ENCODE data around the gene MIF4GD. TPM values are rescaled to one million over a fixed set of nuclear protein-coding genes. Genes with fewer than 3 reads are reported as not detected.
A peak's percentile ranks its signal among the peaks of the same experiment; 100 is the strongest.

The MIF4GD gene
- total and polyA plus RNA-seq, 9 of the 15 experiments (the other 6 are each of a cell fraction or from before 2014, with no cell fraction given): 11.8 to 63.8 (median 28.1) TPM

DNA sequence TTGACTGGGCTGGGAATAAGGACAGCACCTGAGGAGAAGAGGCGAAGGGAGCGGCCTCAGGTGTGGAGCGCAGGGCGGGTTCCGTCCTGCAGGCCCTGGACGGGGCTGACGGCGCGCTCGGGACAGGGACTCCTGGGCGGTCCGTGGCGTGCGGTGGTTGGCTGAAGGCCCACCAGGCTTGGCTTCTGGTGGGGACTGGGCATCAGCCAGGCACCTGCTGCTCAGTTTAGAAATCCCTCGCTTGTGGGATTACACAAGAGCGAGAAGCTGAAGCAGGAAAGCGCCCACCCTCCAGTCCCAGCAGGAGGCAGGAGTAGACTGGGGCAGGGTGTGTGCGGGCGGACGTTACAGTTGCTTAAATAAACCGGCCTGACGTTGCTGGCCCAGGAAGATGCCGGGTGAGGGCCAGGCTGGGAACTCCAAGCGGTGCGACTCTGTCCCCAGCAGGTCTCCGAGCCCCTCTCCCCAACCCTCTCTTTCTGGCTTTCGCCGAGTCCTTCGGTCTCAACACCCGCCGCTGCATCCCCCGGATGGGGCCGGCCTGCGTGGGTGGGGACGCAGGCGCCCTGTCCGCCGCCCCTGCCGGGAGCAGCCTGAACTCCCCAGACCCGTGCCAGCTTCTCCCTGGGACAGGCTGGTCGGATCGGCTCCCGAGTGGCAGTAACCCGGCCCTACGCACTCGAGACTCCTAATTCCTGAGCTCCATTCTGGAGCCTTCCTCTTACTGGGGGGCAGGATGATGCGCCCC, 639 bp downstream of the MIF4GD start (continued):
- TF ChIP-seq POLR2G (IDR thresholded peaks at IDR 0.05; ENCODE audit: low read depth, low read length): peak; percentile 70
- peak; percentile 42 for TF ChIP-seq EP400 (IDR thresholded peaks at IDR 0.05)
- TF ChIP-seq YY1 (IDR thresholded peaks at IDR 0.05; ENCODE audit: borderline replicate concordance in 1 of 3, control insufficient read depth in 1 of 3, extremely low read depth in 1 of 3, insufficient read depth in 3 of 3, insufficient read length in 1 of 3, insufficient replicate concordance in 2 of 3, low read depth in 1 of 3, low read length in 2 of 3): peak in 1 of 3 experiments; percentile 27
- peak; percentile 9; the same call in 1 of the 2 replicates for TF ChIP-seq SMC3 (conservative IDR thresholded peaks at IDR 0.05; ENCODE audit: insufficient read depth, low read depth, low read length)
- TF ChIP-seq TFAM (CRISPR knock-in tag; conservative IDR thresholded peaks at IDR 0.05): no peak
- no peak for TF ChIP-seq ZFP1 (CRISPR knock-in tag; IDR thresholded peaks at IDR 0.05)
- TF ChIP-seq CTBP1 (IDR thresholded peaks at IDR 0.05; ENCODE audit: borderline replicate concordance): peak; percentile 23; the same call in 1 of the 2 replicates
- TF ChIP-seq ZNF121 (CRISPR knock-in tag; conservative IDR thresholded peaks at IDR 0.05): no peak
- no peak for TF ChIP-seq CBX1 (IDR thresholded peaks at IDR 0.05; ENCODE audit: low read depth)
- peak; percentile 81 to 83 for TF ChIP-seq NRF1 (conservative IDR thresholded peaks at IDR 0.05 in 1 of 2, IDR thresholded peaks at IDR 0.05 in 1 of 2)
- peak; percentile 22 for TF ChIP-seq CREM (IDR thresholded peaks at IDR 0.05; ENCODE audit: low read depth)
- TF ChIP-seq DIDO1 (tag; IDR thresholded peaks at IDR 0.05; ENCODE audit: low read depth): no peak
- no peak for TF ChIP-seq ATF7 (IDR thresholded peaks at IDR 0.05)
- TF ChIP-seq KDM4B (IDR thresholded peaks at IDR 0.05; ENCODE audit: borderline replicate concordance in 2 of 2, low read depth in 1 of 2): 0 out of 4 replicates have a peak, but pooled peaks of 1 of the 2 experiments have one; percentile 60
- peak; percentile 30; the same call in 1 of the 2 replicates for TF ChIP-seq SP1 (CRISPR knock-in tag; IDR thresholded peaks at IDR 0.05)
- TF ChIP-seq PML (IDR thresholded peaks at IDR 0.05; ENCODE audit: low read length): peak; percentile 31; the same call in 1 of the 2 replicates
- TF ChIP-seq ZC3H4 (CRISPR knock-in tag; IDR thresholded peaks at IDR 0.05; ENCODE audit: borderline replicate concordance): peak; percentile 44; the same call in 1 of the 2 replicates
- TF ChIP-seq MYC (IDR thresholded peaks at IDR 0.05; ENCODE audit: low read depth, low read length): 0 out of 2 replicates have a peak, but pooled peaks have one; percentile 12
- peak; percentile 75; the same call in 1 of the 2 replicates for TF ChIP-seq MYC (CRISPR knock-in tag; IDR thresholded peaks at IDR 0.05; ENCODE audit: borderline replicate concordance, low read depth)
- peak; percentile 41 for TF ChIP-seq POLR2B (IDR thresholded peaks at IDR 0.05; ENCODE audit: low read depth, partially characterized antibody)
- TF ChIP-seq SAP30 (IDR thresholded peaks at IDR 0.05; ENCODE audit: borderline replicate concordance, insufficient read depth, low read depth, low read length, poor library complexity, severe bottlenecking): peak; percentile 69
- peak; percentile 43; the same call in 1 of the 2 replicates for TF ChIP-seq POLR2A (conservative IDR thresholded peaks at IDR 0.05)
- TF ChIP-seq EGR1 (conservative IDR thresholded peaks at IDR 0.05): peak; percentile 99
- TF ChIP-seq, protein P1, sequence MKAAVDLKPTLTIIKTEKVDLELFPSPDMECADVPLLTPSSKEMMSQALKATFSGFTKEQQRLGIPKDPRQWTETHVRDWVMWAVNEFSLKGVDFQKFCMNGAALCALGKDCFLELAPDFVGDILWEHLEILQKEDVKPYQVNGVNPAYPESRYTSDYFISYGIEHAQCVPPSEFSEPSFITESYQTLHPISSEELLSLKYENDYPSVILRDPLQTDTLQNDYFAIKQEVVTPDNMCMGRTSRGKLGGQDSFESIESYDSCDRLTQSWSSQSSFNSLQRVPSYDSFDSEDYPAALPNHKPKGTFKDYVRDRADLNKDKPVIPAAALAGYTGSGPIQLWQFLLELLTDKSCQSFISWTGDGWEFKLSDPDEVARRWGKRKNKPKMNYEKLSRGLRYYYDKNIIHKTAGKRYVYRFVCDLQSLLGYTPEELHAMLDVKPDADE (conservative IDR thresholded peaks at IDR 0.05; ENCODE audit: control insufficient read depth, low read depth, low read length): peak; percentile 54
- peak; percentile 46 for TF ChIP-seq CEBPG (CRISPR knock-in tag; IDR thresholded peaks at IDR 0.05)
- peak; percentile 49 to 58; a peak in 3 of 4 replicates for TF ChIP-seq CEBPG (tag; conservative IDR thresholded peaks at IDR 0.05 in 1 of 2, IDR thresholded peaks at IDR 0.05 in 1 of 2)
- TF ChIP-seq CREB1 (IDR thresholded peaks at IDR 0.05): no peak; the same call in 1 of the 2 replicates
- TF ChIP-seq CREB1 (CRISPR knock-in tag; IDR thresholded peaks at IDR 0.05): peak; percentile 27; the same call in 1 of the 2 replicates
- TF ChIP-seq ZSCAN32 (CRISPR knock-in tag; IDR thresholded peaks at IDR 0.05): peak; percentile 26; the same call in 1 of the 2 replicates

All from K562 (cell line).